NK-92 treated with Interleukin-12 subunit alpha and Interleukin-12 subunit beta, amount 100 ng/mL, for 24 hours (cell line): Measurements from ENCODE around the gene RDH13.
"Not testable (repeated sequence)": the region's sequence is repeated elsewhere in the genome, so short reads cannot be mapped to it uniquely, and the experiment has no call there.

Experiments
- DNase-seq: peaks from one replicate; lab custom pipeline; 2025; lab: John Stamatoyannopoulos, UW

The RDH13 gene

GRCh38 chr19:55014714-55015113, 48.2 kb downstream of the RDH13 start:
- DNase-seq = no peak

DNA sequence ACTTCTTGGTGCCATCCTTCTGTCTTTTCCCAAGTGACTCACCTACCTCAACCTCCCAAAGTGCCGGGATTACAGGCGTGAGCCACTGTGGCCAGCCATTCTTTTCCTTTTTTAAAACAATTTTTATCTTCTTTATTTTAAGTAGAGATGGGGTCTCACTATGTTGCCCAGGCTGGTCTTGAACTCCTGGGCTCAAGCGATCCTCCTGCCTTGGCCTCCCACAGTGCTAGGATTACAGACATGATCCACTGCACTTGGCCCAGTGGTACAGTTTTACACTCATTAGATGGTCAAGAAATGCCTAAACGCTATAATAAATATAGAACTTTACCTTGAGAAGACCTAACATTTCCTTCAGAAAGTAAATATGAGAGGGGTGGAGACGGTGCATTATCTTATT, 49.4 kb downstream of the RDH13 start:
- no peak for DNase-seq

DNA sequence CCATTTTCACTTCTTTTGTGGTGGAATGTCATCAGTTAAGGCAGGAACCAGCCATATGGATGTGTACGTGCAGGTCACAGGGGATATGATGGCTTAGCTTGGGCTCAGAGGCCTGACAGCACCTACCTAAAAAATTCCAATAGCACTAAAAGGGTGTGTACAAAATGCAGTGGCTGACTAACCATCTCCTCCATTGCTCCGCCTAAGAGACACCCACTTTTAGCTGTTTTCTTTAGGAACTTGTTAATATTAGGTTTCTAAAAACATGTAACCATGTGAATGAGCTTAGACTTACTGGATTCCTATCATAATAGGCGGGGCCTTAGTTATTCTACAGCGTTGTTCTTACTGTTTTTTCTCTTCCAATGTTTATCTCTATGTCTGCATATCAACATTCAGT, 50.6 kb downstream of the RDH13 start:
- no peak for DNase-seq

GRCh38 chr19:55010561-55010960, 52.4 kb downstream of the RDH13 start:
- not testable (repeated sequence) for DNase-seq

- DNase-seq = not testable (repeated sequence)
Observed at GRCh38 chr19:55008781-55009180, 54.2 kb downstream of the RDH13 start.

DNA sequence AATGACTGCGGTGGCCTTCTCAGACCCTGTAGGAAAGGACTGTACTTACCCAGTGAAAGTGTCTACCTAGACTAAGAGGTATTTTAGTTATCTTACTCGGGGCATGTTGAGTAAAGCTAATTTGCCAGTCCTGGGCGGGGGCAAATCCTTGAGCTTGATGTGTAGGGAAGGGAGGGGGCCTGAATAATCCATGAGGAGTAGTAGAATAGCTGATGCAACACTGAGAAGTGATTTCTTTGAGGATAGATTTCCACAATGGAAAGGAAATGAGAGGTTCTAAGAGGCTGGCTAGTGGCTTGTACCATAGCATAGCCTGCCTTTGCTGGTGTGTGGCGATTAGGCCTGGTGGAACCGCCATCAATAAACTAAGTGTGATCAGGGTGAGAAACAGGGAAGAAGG, 54.8 kb downstream of the RDH13 start:
- DNase-seq = not testable (repeated sequence)

DNA sequence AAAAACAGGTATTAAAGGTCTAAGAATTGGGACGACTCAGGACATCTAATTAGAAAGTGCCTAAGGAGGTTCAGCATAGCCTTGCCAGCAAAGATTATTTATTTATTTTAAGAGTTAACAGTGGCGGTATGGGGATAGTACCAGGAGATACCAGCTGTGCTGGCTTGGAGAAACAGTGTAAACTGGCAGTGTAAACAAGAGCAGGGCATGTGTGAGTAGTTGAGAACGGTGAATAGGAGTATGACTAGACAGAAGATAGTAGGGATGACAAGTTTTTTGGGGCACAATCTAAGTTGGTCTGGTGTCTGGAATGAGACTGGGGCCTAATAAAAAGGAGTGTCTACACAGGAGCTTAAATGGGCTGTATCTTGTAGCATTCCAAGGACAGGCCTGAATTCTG, 55.4 kb downstream of the RDH13 start:
- DNase-seq = not testable (repeated sequence)

GRCh38 chr19:55006795-55007194, 56.2 kb downstream of the RDH13 start:
- DNase-seq = not testable (repeated sequence)

GRCh38 chr19:55005684-55006488, 57.1 kb downstream of the RDH13 start:
- DNase-seq = peak; percentile 64

DNA sequence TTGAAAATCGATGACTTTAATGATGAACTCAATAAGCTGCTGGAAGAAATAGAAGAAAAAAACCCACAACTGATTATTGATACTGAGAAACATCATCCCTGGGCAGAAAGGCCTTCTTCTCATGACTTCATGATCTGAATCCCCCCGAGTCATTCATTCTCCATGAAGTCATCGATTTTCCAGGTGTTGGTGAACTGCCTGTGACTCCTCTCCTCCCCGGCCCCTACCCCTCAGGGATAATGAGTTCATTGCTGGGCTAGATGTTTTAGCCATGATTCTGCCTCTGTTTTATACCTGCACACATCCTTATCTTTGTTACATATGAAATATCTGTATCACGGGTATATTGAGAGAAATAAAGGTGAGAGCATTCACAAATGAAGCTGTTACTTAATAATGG, 62.2 kb downstream of the RDH13 start:
- DNase-seq = no peak

DNA sequence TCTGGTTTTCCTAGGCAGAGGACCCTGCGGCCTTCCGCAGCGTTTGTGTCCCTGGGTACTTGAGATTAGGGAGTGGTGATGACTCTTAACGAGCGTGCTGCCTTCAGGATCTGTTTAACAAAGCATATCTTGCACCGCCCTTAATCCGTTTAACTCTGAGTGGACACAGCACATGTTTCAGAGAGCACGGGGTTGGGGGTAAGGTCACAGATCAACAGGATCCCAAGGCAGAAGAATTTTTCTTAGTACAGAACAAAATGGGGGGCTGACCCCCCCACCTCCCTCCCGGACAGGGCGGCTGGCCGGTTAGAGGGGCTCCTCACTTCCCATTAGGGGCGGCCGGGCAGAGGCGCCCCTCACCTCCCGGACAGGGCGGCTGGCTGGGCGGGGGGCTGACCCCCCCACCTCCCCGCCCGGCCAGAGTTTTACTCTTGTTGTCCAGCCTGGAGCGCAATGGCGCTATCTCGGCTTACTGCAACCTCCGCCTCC, 64.2 kb downstream of the RDH13 start:
- not testable (repeated sequence) for DNase-seq

- DNase-seq = no peak
Observed at GRCh38 chr19:54995561-54995960, 67.4 kb downstream of the RDH13 start.
